Activated T-helper 2 cell treated with anti-CD3 and anti-CD28 coated beads, Interferon-gamma antibody, Interleukin-2, Interleukin-4, amounts not matched to agents 10 μg/mL and 5 μg/mL and 100 μg/mL, durations not matched to agents 14 hours and 24 hours and 36 hours (primary cell): Measurements from ENCODE around the gene MITF. TPM values are rescaled to one million over a fixed set of nuclear protein-coding genes. Genes with fewer than 3 reads are reported as not detected.

Experiments
- DNase-seq: peaks from one replicate; pipeline ENCODE4 v3.0.0; 2021; ENCODE audit warnings: low spot score
- H3K27ac Mint-ChIP-seq: one replicate; pipeline ENCODE4 v1.8.0; 2021; ENCODE audit warnings: mixed read lengths
- H3K27me3 Mint-ChIP-seq: one replicate; pipeline ENCODE4 v1.8.0; 2021; ENCODE audit warnings: low read depth, mixed read lengths
- H3K36me3 Mint-ChIP-seq: one replicate; pipeline ENCODE4 v1.8.0; 2021; ENCODE audit warnings: low read depth, mixed read lengths
- H3K4me1 Mint-ChIP-seq: one replicate; pipeline ENCODE4 v1.8.0; 2021; ENCODE audit warnings: low read depth, mixed read lengths
- H3K4me3 Mint-ChIP-seq: one replicate; pipeline ENCODE4 v1.8.0; 2021; ENCODE audit warnings: low read depth, mild to moderate bottlenecking, moderate library complexity, mixed read lengths
- H3K9me3 Mint-ChIP-seq: one replicate; pipeline ENCODE4 v1.8.0; 2021; ENCODE audit warnings: mixed read lengths
- intact Hi-C: fragments of 100-400 bp; cut with micrococcal nuclease; formaldehyde crosslinking; loops from one replicate; pipeline ENCODE4 v1.15.1; 2023
- total RNA-seq: library from RNA; stranded (reverse); gene quantifications from 2 replicates; pipeline ENCODE4 v1.2.3, GENCODE V29; 2022

MITF gene
- total RNA-seq, 1 donor from 2014 or later = 0.07 TPM

GRCh38 chr3:69715204-69715603 is 24.1 kb upstream of the MITF start:
- Mint-ChIP-seq H3K27me3 (no peaks in the 10 kb centered on the region), H3K9me3 (no peaks in the 10 kb centered on the region), H3K36me3 (no peaks in the 10 kb centered on the region), H3K27ac (no peak overlapping the region), H3K4me3 (no peak overlapping the region), H3K4me1 (no peaks in the 10 kb centered on the region)
- no peak for DNase-seq
- intact Hi-C loops = no loop called here

GRCh38 chr3:69716119-69716518 is 23.1 kb upstream of the MITF start:
- Mint-ChIP-seq H3K27me3 (no peaks in the 10 kb centered on the region), H3K36me3 (no peaks in the 10 kb centered on the region), H3K4me3 (no peak overlapping the region), H3K9me3 (no peaks in the 10 kb centered on the region), H3K4me1 (no peaks in the 10 kb centered on the region), H3K27ac (no peak overlapping the region)
- DNase-seq = no peak
- intact Hi-C loops = no loop called here

- Mint-ChIP-seq H3K4me1 (no peaks in the 10 kb centered on the region), H3K9me3 (no peaks in the 10 kb centered on the region), H3K36me3 (no peaks in the 10 kb centered on the region), H3K27me3 (no peaks in the 10 kb centered on the region), H3K27ac (no peak overlapping the region), H3K4me3 (no peak overlapping the region)
- no peak for DNase-seq
- intact Hi-C loops = no loop called here
Observed at GRCh38 chr3:69718866-69719586, 20.2 kb upstream of the MITF start.

GRCh38 chr3:69719587-69720122 is 19.6 kb upstream of the MITF start:
- Mint-ChIP-seq H3K9me3 (no peaks in the 10 kb centered on the region), H3K27ac (no peak overlapping the region), H3K27me3 (no peaks in the 10 kb centered on the region), H3K4me3 (no peak overlapping the region), H3K4me1 (no peaks in the 10 kb centered on the region), H3K36me3 (no peaks in the 10 kb centered on the region)
- intact Hi-C loops = no loop called here
- no peak for DNase-seq

GRCh38 chr3:69720824-69721223 is 18.4 kb upstream of the MITF start:
- no peak for DNase-seq
- no peaks in the 10 kb centered on the region for H3K27me3 Mint-ChIP-seq
- no peaks in the 10 kb centered on the region for H3K9me3 Mint-ChIP-seq
- H3K4me1 Mint-ChIP-seq = no peaks in the 10 kb centered on the region
- H3K36me3 Mint-ChIP-seq = no peaks in the 10 kb centered on the region
- H3K27ac Mint-ChIP-seq = no peak overlapping the region
- H3K4me3 Mint-ChIP-seq = no peak overlapping the region
- intact Hi-C loops = no loop called here

- Mint-ChIP-seq H3K9me3 (no peaks in the 10 kb centered on the region), H3K4me1 (no peaks in the 10 kb centered on the region), H3K27ac (no peak overlapping the region), H3K36me3 (no peaks in the 10 kb centered on the region), H3K27me3 (no peaks in the 10 kb centered on the region), H3K4me3 (no peak overlapping the region)
- no peak for DNase-seq
- intact Hi-C loops = no loop called here
Observed at GRCh38 chr3:69723389-69723788, 15.9 kb upstream of the MITF start.

- no peaks in the 10 kb centered on the region for H3K27me3 Mint-ChIP-seq
- intact Hi-C loops = no loop called here
- no peaks in the 10 kb centered on the region for H3K4me1 Mint-ChIP-seq
- no peak overlapping the region for H3K4me3 Mint-ChIP-seq
- H3K36me3 Mint-ChIP-seq = no peaks in the 10 kb centered on the region
- no peak for DNase-seq
- H3K9me3 Mint-ChIP-seq = no peaks in the 10 kb centered on the region
- no peak overlapping the region for H3K27ac Mint-ChIP-seq
Observed at GRCh38 chr3:69724722-69725435, 14.4 kb upstream of the MITF start.

GRCh38 chr3:69725994-69726571 is 13.2 kb upstream of the MITF start:
- Mint-ChIP-seq H3K4me1 (no peaks in the 10 kb centered on the region), H3K36me3 (no peaks in the 10 kb centered on the region), H3K4me3 (no peak overlapping the region), H3K27ac (no peak overlapping the region), H3K9me3 (no peaks in the 10 kb centered on the region), H3K27me3 (no peaks in the 10 kb centered on the region)
- no peak for DNase-seq
- intact Hi-C loops = no loop called here

GRCh38 chr3:69729147-69729919 is 9.9 kb upstream of the MITF start:
- Mint-ChIP-seq H3K27ac (no peak overlapping the region), H3K36me3 (no peaks in the 10 kb centered on the region), H3K9me3 (no peaks in the 10 kb centered on the region), H3K4me3 (no peak overlapping the region), H3K4me1 (no peaks in the 10 kb centered on the region), H3K27me3 (peaks cover 4% of the 10 kb centered on the region)
- DNase-seq = no peak
- intact Hi-C loops = no loop called here

GRCh38 chr3:69731080-69731479 is 8.2 kb upstream of the MITF start:
- peaks cover 9% of the 10 kb centered on the region for H3K27me3 Mint-ChIP-seq
- intact Hi-C loops = no loop called here
- H3K4me1 Mint-ChIP-seq = no peaks in the 10 kb centered on the region
- H3K4me3 Mint-ChIP-seq = no peak overlapping the region
- no peak for DNase-seq
- H3K27ac Mint-ChIP-seq = no peak overlapping the region
- no peaks in the 10 kb centered on the region for H3K36me3 Mint-ChIP-seq
- H3K9me3 Mint-ChIP-seq = no peaks in the 10 kb centered on the region

- no peaks in the 10 kb centered on the region for H3K36me3 Mint-ChIP-seq
- H3K4me1 Mint-ChIP-seq = peaks cover 7% of the 10 kb centered on the region
- peaks cover 41% of the 10 kb centered on the region for H3K27me3 Mint-ChIP-seq
- intact Hi-C loops = no loop called here
- H3K27ac Mint-ChIP-seq = no peak overlapping the region
- DNase-seq = no peak
- no peak overlapping the region for H3K4me3 Mint-ChIP-seq
- no peaks in the 10 kb centered on the region for H3K9me3 Mint-ChIP-seq
Observed at GRCh38 chr3:69735893-69736292, 3.4 kb upstream of the MITF start.

- Mint-ChIP-seq H3K27me3 (peaks cover 51% of the 10 kb centered on the region), H3K36me3 (no peaks in the 10 kb centered on the region), H3K4me3 (no peak overlapping the region), H3K4me1 (peaks cover 7% of the 10 kb centered on the region), H3K27ac (no peak overlapping the region), H3K9me3 (no peaks in the 10 kb centered on the region)
- DNase-seq = no peak
- intact Hi-C loops = no loop called here
Observed at GRCh38 chr3:69737392-69737791, 1.9 kb upstream of the MITF start.
